NCI-H748 treated with DMSO at 0.1 percent for 48 hours (cell line): ENCODE data around the gene BTBD3.

Experiments used
- DNase-seq: peaks from one replicate; lab custom pipeline; 2025; lab: John Stamatoyannopoulos, UW

BTBD3 gene

GRCh38 chr20:11918391-11918845, 725 bp downstream of the BTBD3 start:
- DNase-seq, result peak; percentile 53

DNA sequence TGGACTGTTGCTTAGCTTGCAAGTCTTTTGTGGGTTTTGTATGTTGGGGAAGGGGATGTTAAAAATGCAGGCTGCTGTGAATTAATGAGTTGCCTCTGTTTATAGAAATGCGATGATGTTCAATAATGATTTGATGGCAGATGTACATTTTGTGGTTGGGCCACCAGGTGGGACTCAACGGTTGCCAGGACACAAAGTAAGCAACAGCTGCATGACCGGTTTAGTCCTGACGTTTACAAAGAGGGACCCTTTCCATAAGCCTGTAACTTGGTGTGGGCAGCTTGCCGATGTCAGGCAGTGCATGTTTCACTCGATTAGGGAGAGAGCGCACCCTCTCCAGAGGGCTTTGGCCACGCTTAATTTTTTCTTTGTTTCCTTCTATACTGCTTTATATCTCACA, 1.3 kb downstream of the BTBD3 start:
- peak; percentile 99 for DNase-seq

GRCh38 chr20:11919581-11919980, 1.9 kb downstream of the BTBD3 start:
- DNase-seq, result peak; percentile 83

DNA sequence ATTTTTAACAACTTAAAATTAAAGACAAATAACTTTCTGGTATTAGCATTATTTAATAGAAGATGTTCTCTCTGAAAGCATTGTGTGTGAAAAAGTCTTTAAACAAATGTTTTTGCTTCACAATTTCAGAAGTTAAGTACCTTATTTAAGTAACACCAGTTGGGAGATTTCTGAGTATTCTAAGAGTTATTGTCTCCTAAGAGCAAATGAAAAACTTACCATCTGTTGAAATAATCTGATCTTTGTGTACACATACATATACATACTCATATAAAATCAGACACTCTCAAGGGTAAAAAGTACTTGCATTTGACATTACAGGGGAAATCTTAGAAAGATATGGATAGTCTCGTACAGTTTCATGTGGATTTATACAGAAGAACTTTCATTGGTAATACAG, 2.4 kb downstream of the BTBD3 start:
- DNase-seq, result peak; percentile 46

DNA sequence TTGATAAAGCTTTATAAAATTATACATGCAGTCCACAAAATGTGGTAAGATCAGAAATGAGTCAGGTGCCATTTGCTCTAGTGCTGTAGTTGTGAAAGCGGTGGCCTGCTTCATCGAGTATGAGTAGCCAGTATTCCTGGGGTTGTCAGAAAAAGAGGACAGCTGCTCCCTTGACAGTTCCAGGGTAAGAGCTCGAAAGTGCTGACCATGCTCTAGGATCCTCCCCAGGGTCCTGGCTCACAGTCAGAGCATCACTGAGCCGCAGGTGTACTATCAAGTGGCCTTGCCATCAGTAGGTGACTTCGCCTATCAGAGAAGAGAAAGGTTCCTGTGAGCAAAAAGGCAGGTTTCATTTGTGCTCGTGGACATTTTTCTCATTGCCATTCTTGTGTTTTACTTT, 3.6 kb downstream of the BTBD3 start:
- peak; percentile 53 for DNase-seq

DNA sequence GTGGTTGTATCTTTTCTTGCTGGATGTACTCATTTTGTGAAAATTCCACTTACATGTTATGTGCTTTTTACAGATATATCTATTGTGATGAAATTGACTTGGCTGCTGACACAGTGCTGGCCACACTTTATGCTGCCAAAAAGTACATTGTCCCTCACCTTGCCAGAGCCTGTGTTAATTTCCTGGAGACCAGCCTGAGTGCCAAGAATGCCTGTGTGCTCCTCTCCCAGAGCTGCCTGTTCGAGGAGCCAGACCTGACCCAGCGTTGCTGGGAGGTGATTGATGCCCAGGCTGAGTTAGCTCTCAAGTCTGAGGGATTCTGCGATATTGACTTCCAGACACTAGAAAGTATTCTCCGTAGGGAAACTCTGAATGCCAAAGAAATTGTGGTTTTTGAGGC, 4.9 kb downstream of the BTBD3 start:
- DNase-seq, result no peak

DNA sequence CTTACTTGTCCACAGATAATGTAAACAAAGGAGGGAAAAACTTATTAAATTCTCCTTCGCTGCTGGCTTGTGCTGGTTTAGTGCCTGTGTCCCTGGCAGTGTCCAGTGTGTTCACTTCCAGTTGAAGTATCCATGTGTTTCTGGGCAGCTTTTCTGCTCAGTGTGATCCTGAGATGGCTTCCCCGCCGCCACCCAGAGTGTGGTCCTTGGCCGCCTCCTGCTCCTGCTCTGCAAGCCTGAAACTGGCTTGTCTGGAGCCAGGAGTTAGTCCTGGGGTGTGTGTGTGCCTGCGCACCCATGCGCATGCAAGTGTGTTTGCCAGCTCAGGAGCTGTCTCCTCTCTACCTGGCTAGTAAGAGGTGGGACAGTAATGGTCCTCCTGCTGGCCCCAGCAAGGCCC, 7.2 kb downstream of the BTBD3 start:
- DNase-seq, result no peak

DNA sequence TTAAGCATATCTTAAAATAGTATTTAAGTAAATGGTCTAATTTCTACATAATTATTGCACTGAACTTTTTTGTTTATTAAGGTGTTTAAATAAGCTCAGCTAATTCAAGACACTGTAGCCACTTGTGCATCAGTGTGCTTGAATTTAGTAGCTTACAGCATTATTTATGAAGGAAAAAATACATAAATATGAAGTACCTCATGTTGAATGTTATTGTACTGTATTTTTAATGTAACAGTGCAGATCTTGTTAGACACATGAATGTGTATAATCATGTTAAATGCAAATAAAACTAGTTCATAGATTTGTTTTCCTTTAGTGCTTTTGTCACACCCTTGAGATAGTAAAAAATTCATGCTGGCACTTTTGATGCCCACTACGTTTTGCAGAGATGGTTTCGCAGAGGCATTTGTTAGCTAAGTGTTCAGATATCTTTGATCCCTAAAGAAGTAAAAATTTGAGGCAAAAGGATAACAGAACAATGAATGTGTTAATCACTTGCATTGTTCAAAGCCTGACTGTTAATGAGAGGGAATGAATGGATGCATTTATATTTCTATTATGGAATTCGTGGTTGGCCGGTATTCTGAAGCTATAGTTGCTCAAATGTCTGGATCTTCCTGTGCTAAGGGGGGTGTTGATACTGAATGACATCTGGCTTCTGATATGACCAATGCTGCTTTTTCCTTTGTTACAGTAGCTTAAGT, 8.8 kb downstream of the BTBD3 start:
- no peak for DNase-seq

DNA sequence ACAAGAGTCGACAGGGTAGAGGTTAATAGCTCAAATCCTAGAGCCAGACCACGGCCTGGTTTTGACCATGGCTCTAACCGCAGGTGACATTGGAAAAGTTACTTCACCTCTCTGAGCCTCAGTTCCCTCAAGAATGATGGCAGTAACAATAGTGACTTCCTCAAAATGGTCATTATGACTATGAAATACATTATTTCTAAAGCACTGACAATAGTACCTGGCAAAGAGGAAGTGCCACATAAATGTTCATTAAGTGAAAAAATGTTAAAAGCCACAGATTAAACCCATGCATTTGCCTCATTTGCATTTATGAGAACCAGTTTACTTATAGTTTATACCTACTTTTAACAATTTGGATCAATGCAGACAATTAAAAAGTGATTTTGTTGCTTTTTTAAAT, 12.3 kb downstream of the BTBD3 start:
- DNase-seq, result no peak

DNA sequence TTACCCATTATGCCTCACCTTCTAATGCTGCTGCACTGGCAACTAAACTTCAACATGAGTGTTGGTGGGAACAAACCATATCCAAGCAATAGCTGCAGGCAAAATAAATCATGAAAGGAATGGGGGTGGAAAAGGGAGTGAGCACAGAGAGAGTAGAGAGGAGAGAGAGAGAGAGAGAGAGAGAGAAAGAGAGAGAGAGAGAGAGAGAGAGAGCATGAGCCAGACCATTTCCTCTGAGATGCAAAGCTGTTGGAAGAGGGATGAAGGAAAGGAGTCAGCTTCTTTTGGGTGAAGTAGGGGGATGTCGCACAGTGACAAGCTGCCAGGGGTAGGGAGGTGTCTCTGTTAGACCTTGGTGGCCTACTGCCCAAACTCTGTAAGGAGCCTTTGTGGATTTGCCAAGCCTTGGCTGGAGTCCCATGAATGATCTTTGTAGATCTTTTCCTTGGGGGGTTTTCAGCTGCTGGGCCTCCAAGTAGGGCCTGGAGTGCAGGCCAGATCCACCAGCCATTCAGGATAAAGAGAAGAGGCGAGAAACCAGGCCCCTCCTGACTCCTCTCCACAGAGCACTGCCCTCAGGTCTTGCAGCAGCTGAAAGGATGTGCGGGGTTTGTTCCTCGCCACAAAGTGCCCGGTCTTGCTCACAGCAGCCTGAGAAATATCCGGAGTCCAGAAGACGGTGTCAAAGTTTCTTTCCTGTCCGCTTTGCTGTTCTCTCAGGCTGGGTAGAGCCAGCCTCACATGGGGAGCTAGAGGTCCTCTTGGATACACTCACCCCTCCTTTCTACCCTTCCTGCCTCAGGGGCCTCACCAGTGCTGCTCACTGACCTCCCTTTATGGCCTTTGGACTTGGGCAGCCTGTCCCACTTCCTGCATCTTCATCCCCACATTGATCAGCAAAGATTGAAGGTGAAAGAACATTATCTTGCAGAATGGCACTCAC, 17.8 kb downstream of the BTBD3 start:
- DNase-seq, result peak; percentile 23

DNA sequence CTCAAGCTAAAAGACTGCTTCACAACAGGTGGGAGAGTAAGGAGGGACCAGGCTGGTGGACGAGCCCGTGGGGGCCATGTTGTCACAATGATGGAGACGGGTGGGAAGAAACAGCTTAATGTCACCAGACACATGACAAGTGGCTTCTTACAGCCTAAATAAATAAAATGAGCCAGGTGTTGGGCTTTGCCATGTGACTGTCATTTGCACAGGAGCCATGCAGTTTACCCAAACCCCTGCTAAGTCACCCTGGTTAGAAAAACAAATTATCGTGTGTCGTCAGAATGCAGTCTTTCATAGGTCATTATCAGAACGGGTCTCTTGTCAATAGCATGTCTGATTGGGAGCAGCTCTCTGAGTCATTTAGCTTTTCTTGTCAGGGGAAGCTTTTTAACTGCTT, 18.5 kb downstream of the BTBD3 start:
- peak; percentile 100 for DNase-seq

- DNase-seq, result peak; percentile 50
These were observed 19.5 kb downstream of the BTBD3 start for GRCh38 chr20:11937230-11937629.

DNA sequence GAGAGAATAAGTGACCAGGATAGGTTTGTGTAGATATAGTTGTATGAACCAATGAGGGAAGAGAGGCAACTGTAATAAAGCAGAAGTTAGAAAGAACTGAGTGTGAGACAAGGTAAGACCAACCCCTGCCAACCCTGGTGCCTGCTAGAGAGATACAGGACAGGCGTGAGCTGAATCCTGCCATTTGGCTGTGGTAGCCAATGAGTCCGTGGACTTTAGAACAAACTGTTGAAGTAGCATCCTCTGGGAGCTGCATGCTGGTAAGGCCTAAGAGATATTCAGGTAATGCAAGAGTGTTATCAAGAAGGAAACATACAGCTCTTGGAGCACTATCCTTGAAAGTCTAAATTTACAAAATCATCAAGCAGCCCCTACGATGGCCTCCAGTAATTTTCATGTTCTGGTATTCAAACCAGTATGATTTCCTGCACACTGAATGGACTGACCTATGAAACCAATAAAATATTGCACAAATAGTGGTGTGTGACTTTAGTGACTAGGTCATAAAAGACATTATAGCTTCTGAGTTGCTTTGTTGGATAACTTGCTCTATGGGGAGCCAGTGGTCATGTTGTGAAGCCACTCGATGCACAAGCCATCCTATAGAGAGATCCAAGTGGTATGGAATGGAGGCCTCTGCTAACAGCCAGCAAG, 24.0 kb downstream of the BTBD3 start:
- no peak for DNase-seq

DNA sequence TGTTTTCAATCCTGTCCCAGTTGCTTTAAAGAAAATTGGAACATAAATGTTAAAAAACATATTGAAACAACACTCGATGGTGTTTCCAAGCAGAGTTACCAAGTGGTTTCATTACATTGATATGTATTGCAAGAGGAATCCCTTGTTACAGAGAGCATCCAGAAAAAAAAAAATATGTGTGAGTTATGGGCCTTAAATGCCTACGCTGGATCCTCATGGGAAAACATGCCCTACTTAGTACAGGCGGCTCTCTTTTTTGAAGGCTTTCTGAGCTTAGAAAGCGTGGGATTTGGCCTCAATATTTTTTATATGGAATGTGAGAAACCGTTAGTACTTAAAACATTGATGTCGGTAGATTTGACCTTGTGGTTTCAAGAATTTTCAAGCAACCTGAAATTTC, 26.1 kb downstream of the BTBD3 start:
- DNase-seq, result no peak

DNA sequence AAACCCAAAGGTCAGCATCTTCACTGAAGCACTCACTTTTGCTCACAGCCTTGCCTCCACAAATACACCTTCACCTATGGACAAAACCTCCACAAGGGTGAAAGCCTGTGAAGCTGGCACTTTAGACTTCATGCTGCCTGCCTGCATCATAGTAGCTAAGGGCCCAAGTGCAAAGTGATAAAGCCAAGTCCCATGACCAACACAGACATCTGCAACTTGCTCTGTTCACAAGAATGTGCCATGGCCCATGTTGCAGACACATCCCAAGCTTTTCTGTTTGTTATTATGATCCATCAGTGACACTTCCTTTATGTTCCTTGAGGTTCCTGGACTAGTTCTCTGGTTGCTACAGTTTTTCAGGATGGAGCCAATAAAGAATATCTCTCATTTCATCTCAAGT, 31.1 kb downstream of the BTBD3 start:
- no peak for DNase-seq

DNA sequence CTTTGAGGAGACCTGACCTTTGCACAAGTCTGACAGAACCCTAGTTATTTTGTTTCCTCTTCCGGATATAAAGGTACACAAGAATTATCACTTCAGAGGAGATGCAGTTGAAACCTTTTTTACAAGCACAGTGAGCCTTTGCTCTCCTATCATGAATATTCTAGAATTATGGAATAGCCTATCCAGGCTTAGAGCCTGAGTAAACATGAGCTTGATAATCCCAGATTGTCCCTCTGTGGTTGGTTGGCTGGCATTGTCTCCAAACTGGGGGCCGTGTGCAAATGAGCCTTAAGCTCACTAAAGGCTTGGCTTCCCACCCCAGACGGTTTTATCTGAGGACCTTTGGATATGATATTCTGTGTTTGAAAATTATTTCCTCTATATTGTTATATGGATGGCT, 32.0 kb downstream of the BTBD3 start:
- no peak for DNase-seq

DNA sequence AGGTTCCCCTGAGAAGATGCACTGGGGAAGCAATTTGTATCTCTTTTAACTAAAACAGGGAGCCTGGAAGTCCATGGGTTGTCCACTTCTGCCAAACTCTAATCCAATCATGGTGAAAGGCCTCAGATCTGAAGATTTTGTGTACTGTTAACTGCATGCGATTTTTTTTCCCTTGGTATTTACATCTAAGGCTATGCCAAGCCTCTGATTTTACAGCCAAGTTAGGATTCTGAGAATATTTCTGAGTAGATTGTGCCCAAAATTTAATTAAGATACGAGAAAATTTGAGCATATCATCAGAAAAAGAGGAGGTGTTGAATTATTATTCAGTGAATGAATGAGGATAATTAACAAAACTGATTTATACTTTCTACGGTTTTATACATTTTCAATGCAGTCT, 34.0 kb downstream of the BTBD3 start:
- DNase-seq, result no peak

- no peak for DNase-seq
These were observed 34.9 kb downstream of the BTBD3 start for GRCh38 chr20:11952639-11953038.

GRCh38 chr20:11957911-11958310, 40.2 kb downstream of the BTBD3 start:
- no peak for DNase-seq

GRCh38 chr20:11958855-11959254, 41.2 kb downstream of the BTBD3 start:
- no peak for DNase-seq

DNA sequence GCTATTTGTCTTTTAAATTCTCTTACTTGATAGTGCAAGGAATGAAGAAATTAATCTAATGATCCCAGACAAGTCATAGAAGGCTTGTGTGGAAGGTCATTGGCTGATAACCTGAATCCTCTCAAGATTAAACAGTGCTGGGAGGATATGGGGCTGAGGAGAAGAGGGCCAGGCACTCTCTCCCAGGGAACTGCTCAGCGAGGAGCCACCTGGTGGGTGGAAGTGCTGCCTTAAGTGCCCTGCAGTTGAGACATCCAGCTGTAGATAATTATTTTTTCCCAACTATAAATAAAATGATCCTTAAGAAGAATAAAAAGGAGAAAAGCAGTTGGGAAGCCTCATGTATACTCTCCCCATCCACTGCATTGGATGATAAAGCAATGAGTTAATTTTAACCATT, 47.9 kb downstream of the BTBD3 start:
- DNase-seq, result no peak

GRCh38 chr20:11966186-11966585, 48.5 kb downstream of the BTBD3 start:
- DNase-seq, result no peak
